ENCODE results near the gene CDH22. TPM values are rescaled to one million over a fixed set of nuclear protein-coding genes. Genes with fewer than 3 reads are reported as not detected.

The CDH22 gene
- total and polyA plus RNA-seq, 2 experiments from 2014 or later, result 0.08 to 0.10 TPM

GRCh38 chr20:46270977-46271744 lies 37.1 kb downstream of the CDH22 start (continued):
- TF ChIP-seq ZNF462 (CRISPR knock-in tag; IDR thresholded peaks at IDR 0.05), result no peak
- TF ChIP-seq STAT1 (IDR thresholded peaks at IDR 0.05; ENCODE audit: unreplicated experiment), result no peak
- no peak for TF ChIP-seq CTCF (conservative IDR thresholded peaks at IDR 0.05; ENCODE audit: low read depth in 2 of 2)
- no peak for TF ChIP-seq ZNF114 (CRISPR knock-in tag; IDR thresholded peaks at IDR 0.05)
- TF ChIP-seq CREB1 (CRISPR knock-in tag; IDR thresholded peaks at IDR 0.05; ENCODE audit: low read depth), result no peak
- TF ChIP-seq EZH2phosphoT487 (IDR thresholded peaks at IDR 0.05; ENCODE audit: unreplicated experiment), result no peak
- no peak for TF ChIP-seq JUNB (IDR thresholded peaks at IDR 0.05; ENCODE audit: unreplicated experiment)
- TF ChIP-seq POLR2AphosphoS5 (IDR thresholded peaks at IDR 0.05; ENCODE audit: low read depth), result no peak

All from GM23338 (cell line).